Brain pericyte (primary cell): Measurements from ENCODE around the gene AQP5.

Experiments used
- DNase-seq: peaks from one replicate; pipeline ENCODE4 v3.0.0-alpha.2; 2012; ENCODE audit warnings: low read depth, low spot score

Gene AQP5

GRCh38 chr12:49961111-49961922 lies at the start of gene AQP5:
AQP5 (plus strand) TSS chr12:49961872; CDS start chr12:49962018, 146 bp downstream.
- no peak for DNase-seq

- DNase-seq = no peak
Measured at GRCh38 chr12:49912345-49913255, 49.1 kb upstream of the AQP5 start.

GRCh38 chr12:49916129-49916919 lies 45.3 kb upstream of the AQP5 start:
- no peak for DNase-seq

- no peak for DNase-seq
Measured at GRCh38 chr12:49917166-49917787, 44.4 kb upstream of the AQP5 start.

- no peak for DNase-seq
Measured at GRCh38 chr12:49917788-49918173, 43.9 kb upstream of the AQP5 start.

- no peak for DNase-seq
Measured at GRCh38 chr12:49920241-49920914, 41.3 kb upstream of the AQP5 start.

GRCh38 chr12:49920915-49921286 lies 40.8 kb upstream of the AQP5 start:
- DNase-seq = no peak

- no peak for DNase-seq
Measured at GRCh38 chr12:49921299-49921698, 40.4 kb upstream of the AQP5 start.

GRCh38 chr12:49921936-49922335 lies 39.7 kb upstream of the AQP5 start:
- no peak for DNase-seq

- no peak for DNase-seq
Measured at GRCh38 chr12:49922349-49923034, 39.2 kb upstream of the AQP5 start.

GRCh38 chr12:49923035-49923644 lies 38.5 kb upstream of the AQP5 start:
- no peak for DNase-seq

GRCh38 chr12:49923880-49924556 lies 37.7 kb upstream of the AQP5 start:
- no peak for DNase-seq

GRCh38 chr12:49924628-49925246 lies 36.9 kb upstream of the AQP5 start:
- no peak for DNase-seq

- DNase-seq = no peak
Measured at GRCh38 chr12:49925433-49926204, 36.1 kb upstream of the AQP5 start.

- no peak for DNase-seq
Measured at GRCh38 chr12:49928471-49928870, 33.2 kb upstream of the AQP5 start.

- DNase-seq = no peak
Measured at GRCh38 chr12:49929581-49929980, 32.1 kb upstream of the AQP5 start.

GRCh38 chr12:49930515-49931288 lies 31.0 kb upstream of the AQP5 start:
- no peak for DNase-seq
